ENCODE results near the gene DYNC2LI1.

- no peak for TF ChIP-seq POLR2A (IDR thresholded peaks at IDR 0.05)
- TF ChIP-seq CTCF (IDR thresholded peaks at IDR 0.05) = no peak
- TF ChIP-seq EP300 (IDR thresholded peaks at IDR 0.05) = no peak
Observed at GRCh38 chr2:43754180-43754579, 19.7 kb upstream of the DYNC2LI1 start.

Data from tibial nerve (tissue), 4 donors.